Measurements from ENCODE around the gene ACOT12.

- no peak for TF ChIP-seq CTCF (IDR thresholded peaks at IDR 0.05)
- no peak for TF ChIP-seq POLR2A (IDR thresholded peaks at IDR 0.05)
These were observed 22.5 kb downstream of the ACOT12 start for GRCh38 chr5:81371354-81371876.

All from right lobe of liver (tissue), 4 donors.